Keratinocyte (primary cell): ENCODE data around the gene ANKRD24. TPM values are rescaled to one million over a fixed set of nuclear protein-coding genes. Genes with fewer than 3 reads are reported as not detected.

Experiments
- DNase-seq: peaks from one replicate; pipeline ENCODE4 v3.0.0-alpha.2; 2011; ENCODE audit warnings: low read depth, missing footprints, low spot score
- FAIRE-seq: peaks from 2 replicates; lab custom pipeline; 2011; peaks lifted over from hg19 to GRCh38; lab: Jason Lieb, UNC
- H2AFZ ChIP-seq: 2 replicates; pipeline ENCODE4 v1.6.0; 2012; ENCODE audit warnings: low read length, control low read depth, inconsistent platforms; ENCODE audit not compliant: control insufficient read depth
- H3K27ac ChIP-seq: 2 replicates; pipeline ENCODE4 v1.5.1; 2011; ENCODE audit warnings: low read length; ENCODE audit not compliant: control insufficient read depth, insufficient read depth
- H3K27me3 ChIP-seq: 3 replicates; pipeline ENCODE4 v1.6.0; 2011; ENCODE audit warnings: low read length; ENCODE audit not compliant: control insufficient read depth, insufficient read depth; ENCODE audit errors: extremely low read depth
- H3K36me3 ChIP-seq, 2 experiments: 2 replicates in 1 of 2; 3 replicates in 1 of 2; pipeline ENCODE4 v1.5.1; 2011; ENCODE audit warnings: low read length in 2 of 2, mild to moderate bottlenecking in 1 of 2; ENCODE audit not compliant: control insufficient read depth in 2 of 2, insufficient read depth in 2 of 2; ENCODE audit errors: extremely low read depth in 1 of 2
- H3K4me1 ChIP-seq: 3 replicates; pipeline ENCODE4 v1.5.1; 2011; ENCODE audit warnings: low read length; ENCODE audit not compliant: control insufficient read depth, insufficient read depth; ENCODE audit errors: extremely low read depth
- H3K4me2 ChIP-seq: 3 replicates; pipeline ENCODE4 v1.6.0; 2011; ENCODE audit warnings: low read depth, low read length; ENCODE audit not compliant: control insufficient read depth, insufficient read depth; ENCODE audit errors: extremely low read depth
- H3K4me3 ChIP-seq, 3 experiments: fragments of 200-600 bp in 1 of 3; sonication (generic) in 1 of 3; 2 replicates in 2 of 3; 3 replicates in 1 of 3; pipeline ENCODE4 v1.5.1; 2011 to 2016; ENCODE audit warnings: low read length in 3 of 3, mild to moderate bottlenecking in 3 of 3, control low read depth in 2 of 3, inconsistent platforms in 1 of 3, low read depth in 1 of 3, mixed read lengths in 1 of 3, mixed run types in 1 of 3, moderate library complexity in 1 of 3; ENCODE audit not compliant: control insufficient read depth in 2 of 3, insufficient read depth in 2 of 3; ENCODE audit errors: extremely low read depth in 1 of 3
- H3K79me2 ChIP-seq: 2 replicates; pipeline ENCODE4 v1.6.0; 2012; ENCODE audit warnings: low read length; ENCODE audit not compliant: control insufficient read depth, insufficient read depth
- H3K9ac ChIP-seq: 3 replicates; pipeline ENCODE4 v1.6.0; 2011; ENCODE audit warnings: low read length; ENCODE audit not compliant: control insufficient read depth, insufficient read depth; ENCODE audit errors: extremely low read depth
- H3K9me1 ChIP-seq: 3 replicates; pipeline ENCODE4 v1.6.0; 2011; ENCODE audit warnings: low read length; ENCODE audit not compliant: control insufficient read depth, insufficient read depth; ENCODE audit errors: extremely low read depth
- H3K9me3 ChIP-seq: 2 replicates; pipeline ENCODE4 v1.5.1; 2012; ENCODE audit warnings: low read depth, low read length; ENCODE audit not compliant: control insufficient read depth
- H4K20me1 ChIP-seq: 3 replicates; pipeline ENCODE4 v1.6.0; 2011; ENCODE audit warnings: low read length; ENCODE audit not compliant: control insufficient read depth, insufficient read depth; ENCODE audit errors: extremely low read depth
- EZH2 ChIP-seq: IDR thresholded peaks from one replicate; pipeline ENCODE4 v1.6.1; 2012; ENCODE audit warnings: inconsistent platforms, mild to moderate bottlenecking, low read length, moderate library complexity
- dilution Hi-C: fragments of 300-500 bp; cut with MboI; formaldehyde crosslinking; loops from one replicate; pipeline ENCODE4 v1.7.0; 2020; ENCODE audit warnings: low sequenced_read_pairs; ENCODE audit not compliant: extremely low pct_ligation_motif_present
- polyA plus RNA-seq, 5 experiments: library from polyadenylated mRNA; depleted of rRNA in 3 of 5; stranded (reverse) in 3 of 5; stranded (forward) in 1 of 5; unstranded in 1 of 5; fragments of >200 nt; gene quantifications; 1 replicate in 1 of 5; 2 replicates in 3 of 5; 3 replicates in 1 of 5; pipeline versions ENCODE4 v1.2.1 to v1.2.3, GENCODE V29; 2011 to 2012; ENCODE audit warnings: missing spikeins in 2 of 5, low read depth in 1 of 5, low replicate concordance in 1 of 5
- TF ChIP-seq, protein P1 (sequence below), 3 experiments: IDR thresholded peaks in 1 of 3; conservative IDR thresholded peaks in 1 of 3; optimal IDR thresholded peaks in 1 of 3; 2 replicates in 2 of 3; 3 replicates in 1 of 3; pipeline versions ENCODE3 to v1.5.1; 2011; ENCODE audit warnings: low read length in 3 of 3, mild to moderate bottlenecking in 3 of 3, moderate library complexity in 2 of 3, control low read depth in 1 of 3, inconsistent platforms in 1 of 3; ENCODE audit not compliant: insufficient read depth in 2 of 3; ENCODE audit errors: extremely low read depth in 1 of 3

The ANKRD24 gene
- polyA plus RNA-seq, 1 donor (not counting 4 experiments of a cell fraction or from before 2014, with no cell fraction given), result 0.07 TPM

DNA sequence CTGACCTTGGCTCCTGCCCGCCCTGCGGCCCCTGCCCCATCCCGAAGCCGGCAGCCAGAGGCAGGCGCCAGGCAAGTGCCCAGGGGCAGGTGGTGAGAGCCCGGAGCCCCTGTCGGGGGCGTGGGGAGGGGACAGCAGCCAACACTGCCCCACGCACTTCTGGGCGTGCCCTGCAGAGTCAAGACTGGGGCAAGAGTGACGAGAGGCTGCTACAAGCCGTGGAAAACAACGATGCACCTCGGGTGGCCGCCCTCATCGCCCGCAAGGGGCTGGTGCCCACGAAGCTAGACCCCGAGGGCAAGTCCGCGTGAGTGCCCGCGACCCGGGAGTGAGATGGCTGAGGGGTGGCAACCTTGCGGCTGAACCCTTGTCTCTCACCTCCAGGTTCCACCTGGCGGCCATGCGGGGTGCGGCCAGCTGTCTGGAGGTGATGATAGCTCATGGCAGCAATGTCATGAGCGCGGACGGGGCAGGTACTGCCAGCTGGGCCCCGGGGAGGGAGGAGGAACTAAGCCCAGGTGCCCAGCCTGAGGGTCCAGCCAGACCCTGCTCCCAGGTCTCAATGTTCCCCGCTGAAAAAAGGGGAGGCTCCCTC lies 17.3 kb downstream of the ANKRD24 start:
- no peak for DNase-seq
- Histone ChIP-seq H3K4me3 (no peak overlapping the region), H3K79me2 (no peaks in the 10 kb centered on the region), H3K9me3 (no peaks in the 10 kb centered on the region), H3K4me1 (no peaks in the 10 kb centered on the region), H3K4me2 (no peak overlapping the region), H2AFZ (no peak overlapping the region), H3K27ac (no peak overlapping the region), H3K9me1 (no peaks in the 10 kb centered on the region), H3K27me3 (peaks cover 13% of the 10 kb centered on the region), H3K36me3 (no peaks in the 10 kb centered on the region), H4K20me1 (no peaks in the 10 kb centered on the region), H3K9ac (no peak overlapping the region)
- TF ChIP-seq, protein P1, sequence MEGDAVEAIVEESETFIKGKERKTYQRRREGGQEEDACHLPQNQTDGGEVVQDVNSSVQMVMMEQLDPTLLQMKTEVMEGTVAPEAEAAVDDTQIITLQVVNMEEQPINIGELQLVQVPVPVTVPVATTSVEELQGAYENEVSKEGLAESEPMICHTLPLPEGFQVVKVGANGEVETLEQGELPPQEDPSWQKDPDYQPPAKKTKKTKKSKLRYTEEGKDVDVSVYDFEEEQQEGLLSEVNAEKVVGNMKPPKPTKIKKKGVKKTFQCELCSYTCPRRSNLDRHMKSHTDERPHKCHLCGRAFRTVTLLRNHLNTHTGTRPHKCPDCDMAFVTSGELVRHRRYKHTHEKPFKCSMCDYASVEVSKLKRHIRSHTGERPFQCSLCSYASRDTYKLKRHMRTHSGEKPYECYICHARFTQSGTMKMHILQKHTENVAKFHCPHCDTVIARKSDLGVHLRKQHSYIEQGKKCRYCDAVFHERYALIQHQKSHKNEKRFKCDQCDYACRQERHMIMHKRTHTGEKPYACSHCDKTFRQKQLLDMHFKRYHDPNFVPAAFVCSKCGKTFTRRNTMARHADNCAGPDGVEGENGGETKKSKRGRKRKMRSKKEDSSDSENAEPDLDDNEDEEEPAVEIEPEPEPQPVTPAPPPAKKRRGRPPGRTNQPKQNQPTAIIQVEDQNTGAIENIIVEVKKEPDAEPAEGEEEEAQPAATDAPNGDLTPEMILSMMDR (optimal IDR thresholded peaks at IDR 0.05 in 1 of 3, IDR thresholded peaks at IDR 0.05 in 1 of 3, conservative IDR thresholded peaks at IDR 0.05 in 1 of 3; ENCODE audit: extremely low read depth in 1 of 3, insufficient read depth in 2 of 3, low read length in 3 of 3), result no peak
- no peak for TF ChIP-seq EZH2
- dilution Hi-C loops, result no loop called here
- FAIRE-seq, result no peak

DNA sequence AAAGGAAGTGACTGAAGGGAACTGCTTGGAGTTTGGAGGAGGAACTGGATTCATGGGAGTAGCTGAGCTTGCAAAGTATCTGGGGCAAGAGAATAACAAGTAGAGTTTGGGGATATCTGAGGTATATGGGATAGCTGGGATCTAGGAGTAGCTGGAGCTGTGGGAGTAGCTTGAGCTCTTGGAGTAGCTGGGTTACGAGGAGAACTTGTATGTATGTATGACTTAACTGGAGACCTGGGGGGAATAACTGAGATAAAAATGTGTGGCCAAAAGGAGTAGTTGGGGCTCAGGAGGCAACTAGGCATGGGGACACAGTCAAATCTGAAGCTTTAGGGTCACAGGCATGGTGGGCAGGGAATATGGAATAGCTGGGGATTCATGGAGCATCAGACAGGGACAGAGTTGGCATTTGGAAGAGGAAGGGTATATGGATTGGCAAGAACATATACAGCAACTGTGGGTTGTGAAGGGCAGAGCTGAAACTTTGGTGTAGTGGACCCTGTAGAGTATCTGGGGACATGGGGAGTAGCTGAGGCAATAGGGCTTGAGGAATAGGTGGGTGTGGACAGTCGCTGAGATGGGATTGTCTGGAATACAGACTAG lies 18.6 kb downstream of the ANKRD24 start:
- FAIRE-seq (no peak), DNase-seq (no peak)
- H3K27ac ChIP-seq, result no peak overlapping the region
- no peak for TF ChIP-seq EZH2
- TF ChIP-seq, protein P1 (optimal IDR thresholded peaks at IDR 0.05 in 1 of 3, IDR thresholded peaks at IDR 0.05 in 1 of 3, conservative IDR thresholded peaks at IDR 0.05 in 1 of 3; ENCODE audit: extremely low read depth in 1 of 3, insufficient read depth in 2 of 3, low read length in 3 of 3), result no peak
- no peaks in the 10 kb centered on the region for H3K79me2 ChIP-seq
- no peak overlapping the region for H2AFZ ChIP-seq
- dilution Hi-C loops, result no loop called here
- no peaks in the 10 kb centered on the region for H3K4me1 ChIP-seq
- H3K9me3 ChIP-seq, result no peaks in the 10 kb centered on the region
- H3K36me3 ChIP-seq, result no peaks in the 10 kb centered on the region
- H3K9ac ChIP-seq, result no peak overlapping the region
- no peak overlapping the region for H3K4me2 ChIP-seq
- H3K9me1 ChIP-seq, result no peaks in the 10 kb centered on the region
- H3K27me3 ChIP-seq, result peaks cover 13% of the 10 kb centered on the region
- no peak overlapping the region for H3K4me3 ChIP-seq
- no peaks in the 10 kb centered on the region for H4K20me1 ChIP-seq
